LNCAP (cell line): ENCODE results near the gene TBK1.

Experiments used
- TF ChIP-seq, protein P1 (sequence below): fragments of 450-650 bp; IDR thresholded peaks from 2 replicates; pipeline ENCODE4 v1.5.1; 2017; ENCODE audit warnings: mild to moderate bottlenecking

TBK1 gene

DNA sequence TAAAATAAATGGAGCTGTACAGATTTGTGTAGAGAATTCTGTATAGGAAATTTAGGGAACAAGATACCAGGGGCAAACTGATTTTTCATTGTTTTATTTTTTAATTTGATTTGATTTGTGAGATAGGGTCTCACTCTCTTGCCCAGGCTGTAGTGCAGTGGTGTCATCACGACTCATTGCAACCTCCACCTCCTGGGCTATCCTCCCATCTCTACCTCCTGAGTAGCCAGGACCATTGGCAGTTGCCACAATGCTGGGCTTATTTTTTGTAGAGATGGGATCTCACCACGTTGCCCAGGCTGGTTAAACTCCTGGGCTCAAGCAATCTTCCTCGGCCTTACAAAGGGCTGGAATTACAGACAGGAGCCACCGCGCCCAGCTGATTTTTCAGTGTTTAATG, 18.0 kb upstream of the TBK1 start:
- TF ChIP-seq, protein P1, sequence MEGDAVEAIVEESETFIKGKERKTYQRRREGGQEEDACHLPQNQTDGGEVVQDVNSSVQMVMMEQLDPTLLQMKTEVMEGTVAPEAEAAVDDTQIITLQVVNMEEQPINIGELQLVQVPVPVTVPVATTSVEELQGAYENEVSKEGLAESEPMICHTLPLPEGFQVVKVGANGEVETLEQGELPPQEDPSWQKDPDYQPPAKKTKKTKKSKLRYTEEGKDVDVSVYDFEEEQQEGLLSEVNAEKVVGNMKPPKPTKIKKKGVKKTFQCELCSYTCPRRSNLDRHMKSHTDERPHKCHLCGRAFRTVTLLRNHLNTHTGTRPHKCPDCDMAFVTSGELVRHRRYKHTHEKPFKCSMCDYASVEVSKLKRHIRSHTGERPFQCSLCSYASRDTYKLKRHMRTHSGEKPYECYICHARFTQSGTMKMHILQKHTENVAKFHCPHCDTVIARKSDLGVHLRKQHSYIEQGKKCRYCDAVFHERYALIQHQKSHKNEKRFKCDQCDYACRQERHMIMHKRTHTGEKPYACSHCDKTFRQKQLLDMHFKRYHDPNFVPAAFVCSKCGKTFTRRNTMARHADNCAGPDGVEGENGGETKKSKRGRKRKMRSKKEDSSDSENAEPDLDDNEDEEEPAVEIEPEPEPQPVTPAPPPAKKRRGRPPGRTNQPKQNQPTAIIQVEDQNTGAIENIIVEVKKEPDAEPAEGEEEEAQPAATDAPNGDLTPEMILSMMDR: no peak

DNA sequence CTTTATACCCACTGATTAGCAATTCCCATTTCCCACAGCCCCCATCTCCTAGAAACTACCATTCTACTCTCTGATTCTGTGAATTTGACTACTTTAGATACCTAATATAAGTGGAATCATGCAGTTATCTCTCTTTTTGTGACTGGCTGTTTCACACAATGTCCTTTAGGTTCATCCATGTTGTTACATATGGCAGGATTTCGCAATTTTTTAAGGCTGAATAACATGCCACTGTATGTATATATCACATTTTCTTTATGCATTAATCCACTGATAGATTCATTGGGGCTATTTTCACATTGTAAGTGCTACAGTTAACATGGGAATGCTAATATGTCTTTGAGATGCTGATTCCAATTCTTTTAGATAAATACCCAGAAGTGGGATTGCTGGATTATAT, 11.8 kb upstream of the TBK1 start:
- TF ChIP-seq, protein P1: no peak

DNA sequence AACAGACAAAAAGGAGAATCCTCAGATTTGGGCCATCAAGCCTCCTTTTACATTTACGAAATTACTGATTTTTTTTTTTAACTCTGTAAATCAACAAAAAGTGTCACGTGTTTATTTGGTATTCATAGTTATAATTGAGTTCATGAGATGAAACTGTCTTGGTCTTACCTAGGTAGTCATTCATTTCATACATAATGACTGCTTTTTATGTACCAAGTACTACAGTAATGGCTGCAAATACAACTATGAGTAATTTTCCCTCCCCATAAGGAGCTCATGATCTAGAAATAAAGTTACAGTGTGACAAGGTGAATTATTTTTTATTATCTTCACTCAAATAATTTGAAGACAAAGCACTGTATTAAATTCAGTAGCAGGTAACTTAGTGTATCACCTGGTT, 6.4 kb upstream of the TBK1 start:
- TF ChIP-seq, protein P1: no peak

DNA sequence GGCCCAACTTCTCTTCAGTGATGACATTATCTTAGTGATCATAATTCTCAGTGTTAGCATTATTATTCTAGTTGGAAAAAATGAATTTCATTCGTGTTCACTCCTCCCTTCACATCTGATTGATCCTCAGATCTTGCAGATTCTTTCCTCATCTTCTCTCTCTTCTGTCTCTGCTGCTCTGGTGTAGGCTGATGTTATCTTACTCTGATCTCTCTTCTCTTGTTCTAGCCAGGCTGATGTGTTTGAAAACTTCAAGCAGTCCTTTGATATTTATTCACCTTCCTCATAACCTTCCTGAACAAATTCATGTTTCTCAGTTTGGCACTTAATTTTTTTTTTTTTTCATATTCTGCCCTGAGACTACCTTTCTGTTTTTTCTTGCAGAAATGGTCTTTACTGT, 5.6 kb upstream of the TBK1 start:
- TF ChIP-seq, protein P1: no peak

DNA sequence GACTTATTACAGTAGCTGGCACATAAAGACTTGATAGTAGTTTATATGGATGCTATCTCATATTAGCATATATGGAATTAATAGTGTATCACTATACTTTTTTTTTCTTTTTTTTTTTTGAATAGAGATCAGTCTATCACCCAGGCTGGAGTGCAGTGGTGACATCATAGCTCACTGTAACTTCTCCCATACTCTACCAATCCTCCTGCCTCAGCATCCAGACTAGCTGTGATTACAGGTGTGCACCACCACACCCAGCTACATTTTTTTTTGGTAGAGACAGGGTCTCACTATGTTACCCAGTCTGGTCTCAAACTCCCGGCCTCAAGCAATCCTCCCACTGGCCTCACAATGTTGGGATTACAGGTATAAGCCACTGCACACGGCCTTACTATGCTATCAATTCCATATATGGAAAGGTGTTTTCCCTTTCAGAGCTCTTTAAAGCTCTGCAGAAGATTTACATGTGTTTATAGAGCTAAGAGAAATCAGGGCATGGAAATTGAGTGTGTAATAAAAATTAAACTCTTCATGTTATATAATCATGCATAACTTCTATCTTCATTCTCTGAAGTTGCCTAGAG, 1.8 kb upstream of the TBK1 start:
- TF ChIP-seq, protein P1: no peak

DNA sequence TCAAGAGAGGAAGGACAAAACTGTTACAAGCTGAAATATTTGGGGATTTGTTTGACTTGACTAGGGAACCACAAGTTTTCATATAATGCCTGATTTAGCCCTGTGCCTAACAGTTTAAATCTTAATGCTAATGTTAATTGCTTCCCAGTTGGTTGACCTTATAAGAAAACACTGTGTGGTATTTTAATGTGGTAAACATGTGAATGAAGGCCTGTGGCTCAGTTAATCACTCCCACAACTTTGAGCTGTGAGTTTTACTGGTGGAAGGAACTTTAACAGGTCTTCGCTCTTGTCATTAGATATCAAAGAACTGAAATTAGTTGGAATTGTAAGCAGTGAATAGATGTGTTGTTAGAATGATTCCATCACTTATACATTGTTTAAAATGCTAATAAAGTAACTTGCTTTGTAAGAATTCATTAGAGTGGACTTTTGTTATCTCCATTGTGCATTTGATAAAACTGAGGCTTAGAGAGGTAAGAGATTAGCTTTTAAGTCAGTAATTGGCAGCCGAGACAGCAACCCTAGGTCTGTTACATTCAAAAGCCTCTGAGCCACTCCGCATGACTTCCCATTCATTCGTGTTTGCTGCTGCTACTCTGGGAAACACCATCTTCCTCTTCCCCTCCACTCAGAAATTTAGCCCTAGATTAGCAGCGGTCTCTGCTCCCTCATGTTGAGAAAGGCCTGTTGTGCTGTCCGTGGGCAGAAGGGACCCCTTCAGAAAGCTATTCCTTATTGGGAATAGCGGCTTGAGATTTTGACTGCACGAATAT, 1.0 kb upstream of the TBK1 start:
- TF ChIP-seq, protein P1: no peak

DNA sequence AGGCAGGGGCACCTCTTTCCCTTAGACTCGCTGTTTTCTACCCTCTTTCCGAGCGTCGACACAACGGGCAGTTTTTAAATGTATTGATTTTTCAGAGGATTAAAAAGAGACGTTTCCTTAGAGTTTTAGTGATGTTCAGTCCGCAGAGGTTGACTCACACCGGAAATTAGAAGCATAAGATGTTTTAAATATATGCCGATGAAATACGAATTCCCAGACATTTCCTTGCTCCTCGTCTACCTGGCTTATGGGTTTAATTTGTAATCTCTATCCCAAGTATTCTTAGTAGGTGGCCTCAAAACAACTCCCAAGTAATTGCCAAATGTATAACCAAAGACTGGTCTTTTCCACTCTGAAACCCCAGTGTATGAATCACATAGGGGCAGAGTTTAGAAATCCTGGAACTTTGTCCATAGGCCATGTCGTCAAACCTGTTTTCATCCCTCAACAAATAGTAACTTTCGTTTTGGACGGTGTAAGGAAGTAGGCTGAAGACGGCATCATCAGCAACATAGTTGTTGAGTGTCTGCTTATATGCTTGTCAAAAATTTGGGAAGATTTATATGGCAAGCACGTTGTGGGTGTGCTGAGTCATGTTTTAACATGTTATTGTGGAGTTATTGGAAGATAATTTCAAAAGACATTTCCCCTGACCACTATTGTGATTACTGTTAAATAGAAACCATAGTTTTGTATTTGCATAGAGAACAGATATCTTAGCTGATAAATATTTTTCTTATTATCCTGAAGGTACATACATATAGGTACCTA, 824 bp downstream of the TBK1 start:
- TF ChIP-seq, protein P1: no peak
